Esophagus squamous epithelium (tissue), 5 donors: ENCODE results near the gene DNAL1. TPM values are rescaled to one million over a fixed set of nuclear protein-coding genes. Genes with fewer than 3 reads are reported as not detected.

ENCODE experiments used
- DNase-seq: peaks from one replicate; lab custom pipeline; 2025; lab: John Stamatoyannopoulos, UW
- H3K27ac ChIP-seq, 4 donors: fragments of 200-600 bp; sonication (generic); one replicate each; pipeline ENCODE4 v1.5.1; 2016 to 2019; ENCODE audit warnings: mild to moderate bottlenecking in 1 of 4
- H3K27me3 ChIP-seq, 4 donors: fragments of 200-600 bp; sonication (generic); 1 replicate in 3 of 4; 2 replicates in 1 of 4; pipeline versions ENCODE4 v1.5.1 to v1.6.0; 2017 to 2021; ENCODE audit warnings: antibody characterized with exemption in 1 of 4
- H3K36me3 ChIP-seq, 3 donors: fragments of 200-600 bp; sonication (generic); one replicate each; pipeline ENCODE4 v1.5.1; 2016 to 2019
- H3K4me1 ChIP-seq, 3 donors: fragments of 200-600 bp; sonication (generic); one replicate each; pipeline ENCODE4 v1.5.1; 2017 to 2019
- H3K4me3 ChIP-seq, 4 donors: fragments of 200-600 bp; sonication (generic); 1 replicate in 3 of 4; 2 replicates in 1 of 4; pipeline ENCODE4 v1.5.1; 2016 to 2019; ENCODE audit warnings: mild to moderate bottlenecking in 2 of 4, moderate library complexity in 1 of 4
- H3K9me3 ChIP-seq, 3 donors: fragments of 200-600 bp; sonication (generic); one replicate each; pipeline ENCODE4 v1.5.1; 2016 to 2019
- CTCF ChIP-seq, 6 experiments: fragments of 450-650 bp in 4 of 6; fragments of 200-600 bp in 2 of 6; sonication (generic) in 2 of 6; IDR thresholded peaks; one replicate each; pipeline ENCODE4 v1.5.1; 2016 to 2019; ENCODE audit warnings: antibody characterized with exemption in 6 of 6, mild to moderate bottlenecking in 4 of 6, moderate library complexity in 4 of 6
- POLR2A ChIP-seq, 4 donors: fragments of 450-650 bp; IDR thresholded peaks; one replicate each; pipeline ENCODE4 v1.6.1; 2017; ENCODE audit warnings: antibody characterized with exemption in 4 of 4, mild to moderate bottlenecking in 4 of 4, moderate library complexity in 3 of 4
- WGBS, 2 donors: methylation state at CpG; one replicate each; pipeline ENCODE4 v1.1.5; 2018; 5-methylcytosine and 5-hydroxymethylcytosine counted together
- intact Hi-C: fragments of 100-400 bp; cut with DNase I; formaldehyde crosslinking; loops from one replicate; pipeline ENCODE4 v1.15.0; 2022
- total RNA-seq, 4 donors: library from RNA; depleted of rRNA; stranded (reverse); fragments of >200 nt; gene quantifications; one replicate each; pipeline ENCODE4 v1.1.0, GENCODE V29; 2016
- donor health status: DM: yes; HTN: yes; CAD: no.

Gene DNAL1
- total RNA-seq, 4 donors from 2014 or later: 1.8 to 6.4 (median 4.1) TPM

GRCh38 chr14:73718418-73719251, 73.8 kb downstream of the DNAL1 start:
- no peak for TF ChIP-seq POLR2A (IDR thresholded peaks at IDR 0.05)
- TF ChIP-seq CTCF (IDR thresholded peaks at IDR 0.05): no peak
- intact Hi-C loops: no loop called here
- Histone ChIP-seq H3K36me3 (peaks cover 39 to 86% (median 49%) of the 10 kb centered on the region in 3 donors), H3K27me3 (no peaks in the 10 kb centered on the region), H3K9me3 (no peaks in the 10 kb centered on the region), H3K27ac (peak overlapping the region; percentile 41 to 82 (median 77)), H3K4me3 (peak overlapping the region in 1 of 4 donors; percentile 19), H3K4me1 (peaks cover 7 to 57% (median 13%) of the 10 kb centered on the region in 3 donors)
- 60 to 73% methylated on average over 14 to 34 of the region's 55 CpGs for WGBS, 2 donors
- DNase-seq: no peak

- Histone ChIP-seq H3K9me3 (no peaks in the 10 kb centered on the region), H3K4me3 (no peak overlapping the region), H3K27me3 (no peaks in the 10 kb centered on the region), H3K27ac (peak overlapping the region; percentile 41 to 82 (median 77)), H3K4me1 (peaks cover 7 to 57% (median 19%) of the 10 kb centered on the region in 3 donors), H3K36me3 (peaks cover 39 to 93% (median 49%) of the 10 kb centered on the region in 3 donors)
- no peak for DNase-seq
- TF ChIP-seq POLR2A (IDR thresholded peaks at IDR 0.05): no peak
- TF ChIP-seq CTCF (IDR thresholded peaks at IDR 0.05): no peak
- intact Hi-C loops: no loop called here
- WGBS, 2 donors: 84 to 86% methylated on average over 8 to 9 of the region's 13 CpGs
Measured at GRCh38 chr14:73719361-73719760, 74.6 kb downstream of the DNAL1 start.

GRCh38 chr14:73719791-73720190, 75.0 kb downstream of the DNAL1 start:
- Histone ChIP-seq H3K4me1 (peaks cover 7 to 57% (median 23%) of the 10 kb centered on the region in 3 donors), H3K36me3 (peaks cover 41 to 98% (median 49%) of the 10 kb centered on the region in 3 donors), H3K27me3 (no peaks in the 10 kb centered on the region), H3K4me3 (no peak overlapping the region), H3K27ac (peak overlapping the region in 2 of 4 donors; percentile 81 to 82), H3K9me3 (no peaks in the 10 kb centered on the region)
- WGBS, 2 donors: 74 to 86% methylated on average over 5 to 7 of the region's 8 CpGs
- DNase-seq: no peak
- intact Hi-C loops: no loop called here
- TF ChIP-seq POLR2A (IDR thresholded peaks at IDR 0.05) (no peak), CTCF (IDR thresholded peaks at IDR 0.05) (no peak)

- TF ChIP-seq POLR2A (IDR thresholded peaks at IDR 0.05) (no peak), CTCF (IDR thresholded peaks at IDR 0.05) (no peak)
- Histone ChIP-seq H3K9me3 (no peaks in the 10 kb centered on the region), H3K36me3 (peaks cover 50 to 100% (median 56%) of the 10 kb centered on the region in 3 donors), H3K4me3 (no peak overlapping the region), H3K27me3 (no peaks in the 10 kb centered on the region), H3K4me1 (peaks cover 7 to 59% (median 32%) of the 10 kb centered on the region in 3 donors), H3K27ac (peak overlapping the region in 2 of 4 donors; percentile 28 to 82)
- intact Hi-C loops: no loop called here
- DNase-seq: no peak
Measured at GRCh38 chr14:73720636-73721035, 75.8 kb downstream of the DNAL1 start.
